NCI-H2081 (cell line): ENCODE measurements around the gene MAP3K5.

Experiments
- DNase-seq, 2 experiments: peaks; one replicate each; lab custom pipeline; 2025; lab: John Stamatoyannopoulos, UW

Gene MAP3K5

DNA sequence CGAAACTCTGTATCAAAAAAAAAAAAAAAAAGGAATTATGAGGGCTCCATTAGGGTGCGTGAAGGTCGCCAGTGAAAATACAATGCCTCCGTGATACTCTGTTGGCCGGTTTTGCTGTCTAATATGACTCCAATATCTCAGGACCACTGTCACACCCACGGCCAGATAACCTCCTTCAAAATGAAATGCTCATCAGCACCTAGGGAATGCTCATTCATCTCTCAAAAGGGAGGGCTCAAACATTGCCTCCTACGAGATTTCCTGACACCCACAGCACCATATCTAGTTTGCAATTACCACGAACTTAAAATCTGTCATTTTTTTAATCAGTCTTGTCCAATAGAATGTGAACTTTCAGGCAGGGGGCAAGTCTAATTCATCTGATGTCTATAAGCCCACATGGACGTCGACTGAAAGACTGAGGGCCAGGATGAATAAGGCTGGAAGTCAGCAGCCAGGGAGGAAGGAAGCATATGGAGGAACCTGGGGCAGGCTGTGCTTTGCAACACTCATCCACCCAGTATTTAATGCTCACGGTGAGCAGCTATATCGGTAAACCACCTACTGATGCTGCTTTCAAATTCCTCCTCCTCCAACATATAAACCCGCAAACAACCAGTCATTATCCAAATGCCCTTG lies 42.8 kb downstream of the MAP3K5 start:
- DNase-seq: no peak

- DNase-seq: no peak
Observed at GRCh38 chr6:136747507-136747906, 44.8 kb downstream of the MAP3K5 start.

DNA sequence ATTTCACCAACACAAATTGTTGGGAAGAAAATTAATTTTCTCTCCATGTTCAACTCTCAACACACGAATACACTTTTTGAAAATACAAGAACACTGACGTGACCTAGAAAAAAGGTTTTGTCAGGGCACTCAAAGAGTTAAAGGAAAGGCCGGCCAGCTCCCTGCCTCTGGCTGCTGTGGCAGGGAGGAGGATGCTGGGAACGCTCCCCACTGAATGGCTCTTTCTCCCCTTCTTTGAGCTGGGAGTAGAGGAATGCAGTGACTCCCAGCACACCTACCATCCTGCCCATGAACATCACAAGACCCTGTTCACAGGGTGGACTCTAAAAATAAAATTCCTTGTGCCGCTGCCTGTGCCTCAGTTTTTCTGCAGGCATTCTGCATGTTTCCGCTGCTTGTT lies 47.0 kb downstream of the MAP3K5 start:
- DNase-seq: no peak

GRCh38 chr6:136744889-136745288 lies 47.4 kb downstream of the MAP3K5 start:
- DNase-seq: no peak

DNA sequence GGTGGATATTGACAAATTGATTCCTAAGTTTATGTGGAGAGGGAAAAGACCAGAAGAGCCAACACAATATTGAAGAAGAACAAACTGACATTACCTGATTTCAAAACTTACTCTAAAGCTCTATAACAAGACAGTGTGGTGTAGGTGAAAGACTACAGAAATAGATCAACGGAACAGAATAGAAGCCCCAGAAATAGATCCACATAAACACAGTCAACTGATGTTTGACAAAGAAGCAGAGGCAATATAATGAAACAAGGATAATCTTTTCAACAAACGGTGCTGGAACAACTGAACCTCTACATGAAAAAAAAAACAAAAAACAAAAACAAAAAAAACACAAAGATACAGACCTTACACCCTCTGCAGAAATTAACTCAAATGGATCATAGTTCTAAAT lies 50.2 kb downstream of the MAP3K5 start:
- no peak for DNase-seq

- DNase-seq: no peak
Observed at GRCh38 chr6:136740050-136740974, 52.0 kb downstream of the MAP3K5 start.

- DNase-seq: no peak
Observed at GRCh38 chr6:136739501-136739900, 52.8 kb downstream of the MAP3K5 start.

- no peak for DNase-seq
Observed at GRCh38 chr6:136739071-136739470, 53.2 kb downstream of the MAP3K5 start.

- DNase-seq: no peak
Observed at GRCh38 chr6:136738692-136739057, 53.6 kb downstream of the MAP3K5 start.

DNA sequence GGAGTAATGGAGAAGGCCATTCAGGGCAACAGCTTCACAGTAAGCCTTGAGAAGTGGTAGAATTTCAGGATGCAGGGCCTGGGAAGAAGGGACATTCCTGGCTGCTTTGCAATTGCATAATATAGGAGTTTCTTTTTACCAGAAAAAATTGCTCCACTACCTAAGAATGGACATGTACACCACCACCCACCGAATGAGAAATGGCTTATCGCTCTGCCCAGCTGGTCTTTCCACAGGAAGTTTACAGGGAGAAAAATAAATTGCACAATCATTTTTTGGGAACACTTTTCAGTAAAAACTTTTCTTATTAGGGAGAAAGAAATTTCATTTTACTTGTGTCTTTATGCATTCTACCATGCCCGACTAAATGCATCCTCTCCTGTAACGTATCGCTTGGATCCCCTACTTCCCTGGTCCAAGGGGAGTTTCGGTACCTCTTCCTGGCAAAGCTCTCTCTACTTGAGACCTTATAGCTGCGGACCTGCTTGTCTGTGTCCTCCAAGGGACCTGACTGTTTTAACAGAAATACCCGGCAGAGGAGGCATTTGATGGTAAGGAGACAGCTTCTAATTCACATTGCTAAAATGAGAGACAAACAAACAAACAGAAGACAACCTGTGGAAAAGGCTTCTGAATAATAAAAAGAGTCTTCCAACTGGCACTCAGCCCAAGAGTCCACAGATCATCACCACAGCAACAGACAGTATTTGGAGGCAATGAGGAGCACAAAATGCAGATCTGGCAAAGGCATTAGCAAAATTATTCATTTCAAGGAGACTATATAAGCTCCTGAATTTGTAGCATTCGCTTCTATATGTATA lies 54.2 kb downstream of the MAP3K5 start:
- DNase-seq: peak in 1 of 2 experiments; percentile 7

DNA sequence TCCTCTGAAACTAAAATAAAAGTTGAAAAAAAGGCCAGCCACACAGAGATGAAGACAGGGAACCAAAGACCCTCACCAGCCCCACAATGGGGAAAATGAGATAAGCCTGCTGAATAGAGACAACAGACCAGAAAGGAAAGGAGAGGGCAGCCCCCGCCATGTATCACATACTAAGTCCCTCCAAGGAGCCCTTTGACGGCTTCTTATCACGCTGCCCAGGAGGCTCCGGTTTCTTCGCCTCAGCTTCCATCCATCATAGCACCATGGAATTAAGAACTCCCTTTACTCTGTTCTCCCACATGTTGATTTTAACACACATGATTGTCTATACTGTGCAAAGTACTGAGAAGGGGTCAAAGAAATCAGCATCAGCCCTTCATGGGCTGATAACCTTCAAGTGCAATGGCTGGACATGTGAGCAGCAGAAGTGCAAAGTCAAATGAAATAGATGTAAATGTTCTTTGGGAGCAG lies 54.9 kb downstream of the MAP3K5 start:
- no peak for DNase-seq

GRCh38 chr6:136736281-136736960 lies 55.9 kb downstream of the MAP3K5 start:
- no peak for DNase-seq

- DNase-seq: no peak
Observed at GRCh38 chr6:136734977-136735376, 57.3 kb downstream of the MAP3K5 start.

GRCh38 chr6:136732889-136733288 lies 59.4 kb downstream of the MAP3K5 start:
- DNase-seq: no peak

DNA sequence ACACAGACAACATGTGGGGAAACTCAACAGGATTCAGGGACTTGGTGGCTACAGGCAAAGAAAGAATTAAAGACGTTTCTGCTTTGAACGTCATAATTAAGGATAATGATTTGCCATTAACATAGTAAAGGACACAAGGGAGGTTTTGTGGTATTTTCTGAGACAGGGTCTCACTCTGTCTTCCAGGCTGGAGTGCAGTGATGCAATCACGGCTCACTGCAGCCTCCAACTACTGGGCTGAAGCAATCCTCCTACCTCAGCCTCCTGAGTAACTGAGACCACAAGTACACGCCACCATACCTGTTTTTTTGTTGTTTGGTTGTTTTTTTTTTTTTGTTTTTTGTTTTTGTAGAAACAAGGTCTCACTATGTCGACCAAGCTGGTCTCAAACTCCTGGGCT lies 62.4 kb downstream of the MAP3K5 start:
- DNase-seq: no peak

DNA sequence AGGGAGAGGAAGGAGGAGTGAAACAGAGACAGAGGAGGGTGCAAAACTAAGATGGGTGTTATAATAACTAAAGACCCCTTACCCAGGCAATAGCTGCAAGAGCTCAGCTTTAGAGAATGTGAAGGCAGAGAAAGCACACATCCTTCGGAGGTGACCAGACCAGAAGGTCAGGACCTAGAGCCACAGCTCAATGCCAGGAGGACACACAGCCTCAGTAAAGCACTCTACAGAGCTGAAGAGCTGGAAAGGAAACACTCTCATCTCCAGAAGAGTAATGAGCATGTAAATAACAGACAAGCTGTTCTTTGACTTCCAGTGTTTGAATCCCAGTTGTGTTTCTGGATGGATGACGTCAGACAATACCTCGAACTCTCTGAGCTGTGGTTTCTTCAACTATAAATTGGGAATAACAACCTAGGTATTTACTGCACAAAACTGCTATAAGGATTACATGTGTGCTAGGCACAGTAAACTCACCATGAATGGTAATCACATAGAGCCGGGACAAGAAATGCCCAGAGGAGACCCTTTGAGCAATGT lies 63.2 kb downstream of the MAP3K5 start:
- no peak for DNase-seq

GRCh38 chr6:136728033-136728939 lies 64.0 kb downstream of the MAP3K5 start:
- no peak for DNase-seq

DNA sequence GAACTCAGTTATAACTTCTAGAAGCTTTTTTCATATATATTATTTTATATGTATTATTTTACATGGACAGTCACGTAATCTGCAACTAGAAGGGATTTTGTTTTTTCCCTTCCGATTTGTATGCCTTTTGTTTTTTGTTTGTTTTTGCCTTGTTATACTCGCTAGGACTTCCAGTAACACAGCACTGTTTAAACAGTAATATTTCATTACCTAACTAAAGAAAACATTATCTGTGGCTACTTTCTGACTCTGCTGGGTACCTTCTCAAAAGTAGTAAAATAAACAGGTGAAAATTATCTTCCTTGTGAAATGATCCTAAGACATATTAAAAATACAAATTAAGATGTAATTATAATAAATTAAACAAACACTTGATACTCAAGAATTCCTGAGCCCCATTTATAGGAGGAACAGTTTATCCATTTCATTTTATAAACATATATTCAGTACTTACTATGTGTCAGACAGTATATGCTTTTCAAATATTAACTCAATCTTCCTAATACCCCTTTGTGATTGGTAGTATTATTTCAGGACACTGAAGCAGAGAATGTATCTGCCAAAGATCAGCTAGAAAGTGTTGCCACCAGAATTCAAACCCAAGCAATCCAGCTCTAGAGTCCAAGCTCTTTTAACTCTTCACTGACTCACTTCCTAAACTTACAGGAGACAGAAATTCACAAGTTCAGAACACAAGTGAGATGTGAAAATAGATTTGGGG lies 65.3 kb downstream of the MAP3K5 start:
- DNase-seq: peak in 1 of 2 experiments; percentile 6

DNA sequence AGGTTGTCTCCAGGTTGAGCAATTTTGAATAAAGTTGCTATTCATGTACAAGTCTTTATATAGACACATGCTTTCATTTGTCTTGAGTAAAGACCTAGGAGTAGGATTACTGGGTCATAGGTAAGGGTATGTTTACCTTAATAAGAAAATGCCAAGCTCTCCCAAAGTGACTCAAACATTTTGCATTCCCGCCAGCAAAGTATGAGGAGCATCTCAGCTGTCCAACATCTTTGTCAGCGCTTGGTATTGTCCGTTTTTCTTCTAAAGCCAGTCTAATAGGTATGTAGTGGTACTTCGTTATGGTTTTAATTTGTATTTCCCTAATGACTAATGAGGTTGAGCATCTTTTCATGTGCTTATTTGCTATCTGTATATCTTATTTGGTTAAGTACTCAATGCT lies 67.2 kb downstream of the MAP3K5 start:
- no peak for DNase-seq

DNA sequence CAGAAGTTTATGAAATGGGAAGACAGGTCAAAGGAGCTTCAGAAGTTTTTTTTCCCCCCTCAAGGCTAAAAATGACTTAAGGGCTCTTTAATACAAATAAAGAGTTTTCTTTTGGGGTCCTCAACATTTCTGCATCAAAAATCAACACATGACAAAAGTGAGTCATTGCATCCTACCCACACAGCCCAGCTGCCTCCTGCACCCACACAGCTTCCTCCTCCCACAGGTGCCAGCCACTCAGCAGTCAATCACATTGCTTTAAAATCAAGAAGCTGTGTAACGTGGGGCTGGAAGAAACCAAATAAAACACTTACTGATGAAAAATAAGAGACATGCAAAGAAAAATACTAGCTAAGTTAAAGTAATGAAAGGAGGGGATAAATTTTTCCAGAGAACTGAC lies 68.5 kb downstream of the MAP3K5 start:
- DNase-seq: no peak
